ENCODE data around the gene SLK.

The SLK gene

GRCh38 chr10:104020020-104020419, 53.1 kb downstream of the SLK start:
- Histone ChIP-seq H3K9me3 (ENCODE audit: insufficient read depth, low read length) (no peaks in the 10 kb centered on the region), H3K27me3 (ENCODE audit: insufficient read depth, insufficient read length) (no peaks in the 10 kb centered on the region), H3K36me3 (ENCODE audit: insufficient read depth, insufficient read length, low read length) (peaks cover 43% of the 10 kb centered on the region), H3K4me3 (ENCODE audit: insufficient read length, low read depth) (no peak overlapping the region), H3K4me1 (ENCODE audit: insufficient read depth, insufficient read length) (no peaks in the 10 kb centered on the region), H3K9ac (ENCODE audit: insufficient read length, low read depth) (no peak overlapping the region)
- no peak for DNase-seq (ENCODE audit: low read depth, low spot score)
- no peak for TF ChIP-seq ZNF274 (IDR thresholded peaks at IDR 0.05; ENCODE audit: low read depth, low read length)
- TF ChIP-seq YY1 (IDR thresholded peaks at IDR 0.05; ENCODE audit: insufficient read depth, insufficient read length) = no peak
- TF ChIP-seq SUZ12 (IDR thresholded peaks at IDR 0.05; ENCODE audit: extremely low read depth, insufficient read depth, insufficient read length) = no peak

GRCh38 chr10:104021246-104021645, 54.3 kb downstream of the SLK start:
- no peaks in the 10 kb centered on the region for H3K9me3 ChIP-seq (ENCODE audit: insufficient read depth, low read length)
- H3K27me3 ChIP-seq (ENCODE audit: insufficient read depth, insufficient read length) = no peaks in the 10 kb centered on the region
- H3K4me3 ChIP-seq (ENCODE audit: insufficient read length, low read depth) = no peak overlapping the region
- no peak for DNase-seq (ENCODE audit: low read depth, low spot score)
- peaks cover 43% of the 10 kb centered on the region for H3K36me3 ChIP-seq (ENCODE audit: insufficient read depth, insufficient read length, low read length)
- TF ChIP-seq ZNF274 (IDR thresholded peaks at IDR 0.05; ENCODE audit: low read depth, low read length) (no peak), YY1 (IDR thresholded peaks at IDR 0.05; ENCODE audit: insufficient read depth, insufficient read length) (no peak)
- no peak overlapping the region for H3K9ac ChIP-seq (ENCODE audit: insufficient read length, low read depth)
- H3K4me1 ChIP-seq (ENCODE audit: insufficient read depth, insufficient read length) = no peaks in the 10 kb centered on the region

GRCh38 chr10:104022026-104022425, 55.1 kb downstream of the SLK start:
- Histone ChIP-seq H3K27me3 (ENCODE audit: insufficient read depth, insufficient read length) (no peaks in the 10 kb centered on the region), H3K9ac (ENCODE audit: insufficient read length, low read depth) (no peak overlapping the region), H3K36me3 (ENCODE audit: insufficient read depth, insufficient read length, low read length) (peaks cover 43% of the 10 kb centered on the region), H3K9me3 (ENCODE audit: insufficient read depth, low read length) (no peaks in the 10 kb centered on the region), H3K4me3 (ENCODE audit: insufficient read length, low read depth) (no peak overlapping the region), H3K4me1 (ENCODE audit: insufficient read depth, insufficient read length) (no peaks in the 10 kb centered on the region)
- TF ChIP-seq SUZ12 (IDR thresholded peaks at IDR 0.05; ENCODE audit: extremely low read depth, insufficient read depth, insufficient read length) (no peak), YY1 (IDR thresholded peaks at IDR 0.05; ENCODE audit: insufficient read depth, insufficient read length) (no peak), ZNF274 (IDR thresholded peaks at IDR 0.05; ENCODE audit: low read depth, low read length) (no peak)
- DNase-seq (ENCODE audit: low read depth, low spot score) = no peak

- Histone ChIP-seq H3K4me1 (ENCODE audit: insufficient read depth, insufficient read length) (no peaks in the 10 kb centered on the region), H3K36me3 (ENCODE audit: insufficient read depth, insufficient read length, low read length) (peaks cover 29% of the 10 kb centered on the region), H3K27me3 (ENCODE audit: insufficient read depth, insufficient read length) (no peaks in the 10 kb centered on the region), H3K9ac (ENCODE audit: insufficient read length, low read depth) (no peak overlapping the region), H3K4me3 (ENCODE audit: insufficient read length, low read depth) (no peak overlapping the region), H3K9me3 (ENCODE audit: insufficient read depth, low read length) (no peaks in the 10 kb centered on the region)
- TF ChIP-seq ZNF274 (IDR thresholded peaks at IDR 0.05; ENCODE audit: low read depth, low read length) (no peak), SUZ12 (IDR thresholded peaks at IDR 0.05; ENCODE audit: extremely low read depth, insufficient read depth, insufficient read length) (no peak), YY1 (IDR thresholded peaks at IDR 0.05; ENCODE audit: insufficient read depth, insufficient read length) (no peak)
- no peak for DNase-seq (ENCODE audit: low read depth, low spot score)
These were observed 58.6 kb downstream of the SLK start for GRCh38 chr10:104025524-104025923.

GRCh38 chr10:104026762-104027161, 59.8 kb downstream of the SLK start:
- Histone ChIP-seq H3K9ac (ENCODE audit: insufficient read length, low read depth) (no peak overlapping the region), H3K36me3 (ENCODE audit: insufficient read depth, insufficient read length, low read length) (peaks cover 23% of the 10 kb centered on the region), H3K4me1 (ENCODE audit: insufficient read depth, insufficient read length) (no peaks in the 10 kb centered on the region), H3K27me3 (ENCODE audit: insufficient read depth, insufficient read length) (no peaks in the 10 kb centered on the region), H3K4me3 (ENCODE audit: insufficient read length, low read depth) (no peak overlapping the region), H3K9me3 (ENCODE audit: insufficient read depth, low read length) (no peaks in the 10 kb centered on the region)
- DNase-seq (ENCODE audit: low read depth, low spot score) = no peak
- TF ChIP-seq YY1 (IDR thresholded peaks at IDR 0.05; ENCODE audit: insufficient read depth, insufficient read length) (no peak), SUZ12 (IDR thresholded peaks at IDR 0.05; ENCODE audit: extremely low read depth, insufficient read depth, insufficient read length) (no peak), ZNF274 (IDR thresholded peaks at IDR 0.05; ENCODE audit: low read depth, low read length) (no peak)

- H3K4me1 ChIP-seq (ENCODE audit: insufficient read depth, insufficient read length) = peaks cover 1% of the 10 kb centered on the region
- peaks cover 15% of the 10 kb centered on the region for H3K36me3 ChIP-seq (ENCODE audit: insufficient read depth, insufficient read length, low read length)
- DNase-seq (ENCODE audit: low read depth, low spot score) = no peak
- no peaks in the 10 kb centered on the region for H3K9me3 ChIP-seq (ENCODE audit: insufficient read depth, low read length)
- TF ChIP-seq YY1 (IDR thresholded peaks at IDR 0.05; ENCODE audit: insufficient read depth, insufficient read length) (no peak), ZNF274 (IDR thresholded peaks at IDR 0.05; ENCODE audit: low read depth, low read length) (no peak), SUZ12 (IDR thresholded peaks at IDR 0.05; ENCODE audit: extremely low read depth, insufficient read depth, insufficient read length) (no peak)
- H3K27me3 ChIP-seq (ENCODE audit: insufficient read depth, insufficient read length) = no peaks in the 10 kb centered on the region
- no peak overlapping the region for H3K9ac ChIP-seq (ENCODE audit: insufficient read length, low read depth)
- no peak overlapping the region for H3K4me3 ChIP-seq (ENCODE audit: insufficient read length, low read depth)
These were observed 61.2 kb downstream of the SLK start for GRCh38 chr10:104028146-104028545.

GRCh38 chr10:104028823-104029520, 62.0 kb downstream of the SLK start:
- H3K36me3 ChIP-seq (ENCODE audit: insufficient read depth, insufficient read length, low read length) = peaks cover 9% of the 10 kb centered on the region
- H3K4me3 ChIP-seq (ENCODE audit: insufficient read length, low read depth) = no peak overlapping the region
- H3K4me1 ChIP-seq (ENCODE audit: insufficient read depth, insufficient read length) = peaks cover 4% of the 10 kb centered on the region
- H3K27me3 ChIP-seq (ENCODE audit: insufficient read depth, insufficient read length) = no peaks in the 10 kb centered on the region
- no peak for TF ChIP-seq YY1 (IDR thresholded peaks at IDR 0.05; ENCODE audit: insufficient read depth, insufficient read length)
- TF ChIP-seq SUZ12 (IDR thresholded peaks at IDR 0.05; ENCODE audit: extremely low read depth, insufficient read depth, insufficient read length) = no peak
- no peak for TF ChIP-seq ZNF274 (IDR thresholded peaks at IDR 0.05; ENCODE audit: low read depth, low read length)
- no peak overlapping the region for H3K9ac ChIP-seq (ENCODE audit: insufficient read length, low read depth)
- no peak for DNase-seq (ENCODE audit: low read depth, low spot score)
- no peaks in the 10 kb centered on the region for H3K9me3 ChIP-seq (ENCODE audit: insufficient read depth, low read length)
